GM10248 (cell line): ENCODE results near the gene EDC4.

Source experiments
- CTCF ChIA-PET: fragments of 300-600 bp; sonication (Branson Sonifier 250); formaldehyde crosslinking; extraction: SDS; loops from one replicate; lab custom pipeline; 2021; ENCODE audit warnings: antibody characterized with exemption; lab: Yijun Ruan, JAX
- POLR2A ChIA-PET: fragments of 350-650 bp; sonication (Branson Sonifier 250); formaldehyde crosslinking; extraction: SDS; loops from one replicate; lab custom pipeline; 2020; ENCODE audit warnings: antibody characterized with exemption; lab: Yijun Ruan, JAX
- DNase-seq: peaks from one replicate; pipeline ENCODE4 v3.0.0; 2012; ENCODE audit errors: extremely low spot score
- TF ChIP-seq, protein P1 (sequence below): IDR thresholded peaks from 2 replicates; pipeline ENCODE4 v1.5.1; 2012; ENCODE audit warnings: mild to moderate bottlenecking, low read depth; ENCODE audit errors: extremely low read depth, missing control alignments, control extremely low read depth

EDC4 gene

DNA sequence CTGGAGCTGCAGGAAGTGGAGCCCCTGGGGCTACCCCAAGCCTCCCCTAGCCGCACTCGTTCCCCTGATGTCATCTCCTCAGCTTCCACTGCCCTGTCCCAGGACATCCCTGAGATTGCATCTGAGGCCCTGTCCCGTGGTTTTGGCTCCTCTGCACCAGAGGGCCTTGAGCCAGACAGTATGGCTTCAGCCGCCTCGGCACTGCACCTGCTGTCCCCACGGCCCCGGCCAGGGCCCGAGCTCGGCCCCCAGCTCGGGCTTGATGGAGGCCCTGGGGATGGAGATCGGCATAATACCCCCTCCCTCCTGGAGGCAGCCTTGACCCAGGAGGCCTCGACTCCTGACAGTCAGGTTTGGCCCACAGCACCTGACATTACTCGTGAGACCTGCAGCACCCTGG is 7.7 kb downstream of the EDC4 start:
- CTCF ChIA-PET, result interaction anchor here (0.9 kb wide), 1 partner anchor 13 kb away, joined by 3 read pairs; no protein-coding TSS in a partner anchor
- POLR2A ChIA-PET, result no interaction called here
- TF ChIP-seq, protein P1, sequence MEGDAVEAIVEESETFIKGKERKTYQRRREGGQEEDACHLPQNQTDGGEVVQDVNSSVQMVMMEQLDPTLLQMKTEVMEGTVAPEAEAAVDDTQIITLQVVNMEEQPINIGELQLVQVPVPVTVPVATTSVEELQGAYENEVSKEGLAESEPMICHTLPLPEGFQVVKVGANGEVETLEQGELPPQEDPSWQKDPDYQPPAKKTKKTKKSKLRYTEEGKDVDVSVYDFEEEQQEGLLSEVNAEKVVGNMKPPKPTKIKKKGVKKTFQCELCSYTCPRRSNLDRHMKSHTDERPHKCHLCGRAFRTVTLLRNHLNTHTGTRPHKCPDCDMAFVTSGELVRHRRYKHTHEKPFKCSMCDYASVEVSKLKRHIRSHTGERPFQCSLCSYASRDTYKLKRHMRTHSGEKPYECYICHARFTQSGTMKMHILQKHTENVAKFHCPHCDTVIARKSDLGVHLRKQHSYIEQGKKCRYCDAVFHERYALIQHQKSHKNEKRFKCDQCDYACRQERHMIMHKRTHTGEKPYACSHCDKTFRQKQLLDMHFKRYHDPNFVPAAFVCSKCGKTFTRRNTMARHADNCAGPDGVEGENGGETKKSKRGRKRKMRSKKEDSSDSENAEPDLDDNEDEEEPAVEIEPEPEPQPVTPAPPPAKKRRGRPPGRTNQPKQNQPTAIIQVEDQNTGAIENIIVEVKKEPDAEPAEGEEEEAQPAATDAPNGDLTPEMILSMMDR, result no peak
- DNase-seq, result no peak

DNA sequence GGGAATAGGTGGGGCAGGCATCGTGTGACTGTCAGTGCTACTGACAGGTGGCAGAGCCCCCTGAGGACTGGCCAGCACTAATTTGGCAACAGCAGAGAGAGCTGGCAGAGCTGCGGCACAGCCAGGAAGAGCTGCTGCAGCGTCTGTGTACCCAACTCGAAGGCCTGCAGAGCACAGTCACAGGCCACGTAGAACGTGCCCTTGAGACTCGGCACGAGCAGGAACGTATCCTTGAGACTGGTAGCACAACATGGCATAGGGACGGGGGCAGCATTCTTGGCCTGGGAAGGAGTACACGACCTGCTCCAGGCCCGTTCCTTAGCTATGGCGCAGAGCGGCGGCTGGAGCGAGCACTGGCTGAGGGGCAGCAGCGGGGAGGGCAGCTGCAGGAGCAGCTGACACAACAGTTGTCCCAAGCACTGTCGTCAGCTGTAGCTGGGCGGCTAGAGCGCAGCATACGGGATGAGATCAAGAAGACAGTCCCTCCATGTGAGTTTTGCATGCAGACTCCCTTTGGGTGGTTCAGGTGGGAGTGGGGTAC is 8.8 kb downstream of the EDC4 start:
- no peak for DNase-seq
- TF ChIP-seq, protein P1, result no peak
- CTCF ChIA-PET, result interaction anchor here (1.0 to 5.7 kb wide), 15 partner anchors 7 to 210 kb away, joined by 3 to 72 read pairs (median 12); partner anchors contain the start of genes DDX28, DUS2, EDC4 and PSKH1
- POLR2A ChIA-PET, result interaction anchor here (0.9 kb wide), 1 partner anchor 11 kb away, joined by 4 read pairs; the partner anchor contains the start of gene PSKH1

DNA sequence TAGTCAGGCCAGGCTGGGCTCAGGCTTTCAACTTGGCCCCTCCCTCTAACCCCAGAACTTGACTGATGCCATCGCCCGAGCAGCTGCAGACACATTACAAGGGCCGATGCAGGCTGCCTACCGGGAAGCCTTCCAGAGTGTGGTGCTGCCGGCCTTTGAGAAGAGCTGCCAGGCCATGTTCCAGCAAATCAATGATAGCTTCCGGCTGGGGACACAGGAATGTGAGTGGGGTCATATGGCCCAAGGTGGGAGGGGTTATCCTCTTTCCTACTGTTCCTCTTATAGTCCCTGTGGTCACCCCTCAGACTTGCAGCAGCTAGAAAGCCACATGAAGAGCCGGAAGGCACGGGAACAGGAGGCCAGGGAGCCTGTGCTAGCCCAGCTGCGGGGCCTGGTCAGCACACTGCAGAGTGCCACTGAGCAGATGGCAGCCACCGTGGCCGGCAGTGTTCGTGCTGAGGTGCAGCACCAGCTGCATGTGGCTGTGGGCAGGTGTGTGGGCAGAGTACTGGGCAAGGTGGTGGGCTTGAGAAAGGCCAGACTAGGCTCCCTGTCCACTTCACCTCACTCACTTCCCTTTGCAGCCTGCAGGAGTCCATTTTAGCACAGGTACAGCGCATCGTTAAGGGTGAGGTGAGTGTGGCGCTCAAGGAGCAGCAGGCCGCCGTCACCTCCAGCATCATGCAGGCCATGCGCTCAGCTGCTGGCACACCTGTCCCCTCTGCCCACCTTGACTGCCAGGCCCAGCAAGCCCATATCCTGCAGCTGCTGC is 9.7 kb downstream of the EDC4 start:
- DNase-seq, result no peak
- ChIA-PET POLR2A (interaction anchor here (0.9 kb wide), 1 partner anchor 10 kb away, joined by 4 read pairs; the partner anchor contains the start of gene PSKH1), CTCF (interaction anchor here (0.9 to 5.7 kb wide), 31 partner anchors 8 to 347 kb away, joined by 3 to 72 read pairs (median 7); partner anchors contain the start of genes DDX28, DUS2, EDC4 and PSKH1)
- TF ChIP-seq, protein P1, result no peak

- DNase-seq, result no peak
- TF ChIP-seq, protein P1, result no peak
- ChIA-PET POLR2A (no interaction called here), CTCF (interaction anchor here (0.7 to 5.7 kb wide), 52 partner anchors 9 to 347 kb away, joined by 3 to 72 read pairs (median 5); partner anchors contain the start of genes DDX28, DUS2, EDC4 and PSKH1)
Measured at GRCh38 chr16:67883146-67883871, 10.5 kb downstream of the EDC4 start.

GRCh38 chr16:67883872-67884261 is 11.0 kb downstream of the EDC4 start:
- DNase-seq, result peak; percentile 85
- TF ChIP-seq, protein P1, result peak; percentile 88
- CTCF ChIA-PET, result interaction anchor here (0.7 to 5.7 kb wide), 49 partner anchors 9 to 346 kb away, joined by 3 to 72 read pairs (median 5); partner anchors contain the start of genes DDX28, DUS2, EDC4 and PSKH1
- POLR2A ChIA-PET, result no interaction called here

GRCh38 chr16:67884684-67885083 is 11.8 kb downstream of the EDC4 start, which contains the start of gene NRN1L:
Gene NRN1L (plus strand): TSS chr16:67884885. CDS start chr16:67884904, 19 bp downstream.
- TF ChIP-seq, protein P1, result no peak
- CTCF ChIA-PET, result interaction anchor here (0.9 to 5.7 kb wide), 23 partner anchors 8 to 345 kb away, joined by 3 to 72 read pairs (median 11); partner anchors contain the start of genes DDX28, DUS2, EDC4 and PSKH1
- POLR2A ChIA-PET, result no interaction called here
- DNase-seq, result no peak
